Measurements from ENCODE around the gene ELMO2. TPM values are rescaled to one million over a fixed set of nuclear protein-coding genes. Genes with fewer than 3 reads are reported as not detected.

Gene ELMO2
- total RNA-seq, 1 experiment from 2014 or later: 41.7 TPM

DNA sequence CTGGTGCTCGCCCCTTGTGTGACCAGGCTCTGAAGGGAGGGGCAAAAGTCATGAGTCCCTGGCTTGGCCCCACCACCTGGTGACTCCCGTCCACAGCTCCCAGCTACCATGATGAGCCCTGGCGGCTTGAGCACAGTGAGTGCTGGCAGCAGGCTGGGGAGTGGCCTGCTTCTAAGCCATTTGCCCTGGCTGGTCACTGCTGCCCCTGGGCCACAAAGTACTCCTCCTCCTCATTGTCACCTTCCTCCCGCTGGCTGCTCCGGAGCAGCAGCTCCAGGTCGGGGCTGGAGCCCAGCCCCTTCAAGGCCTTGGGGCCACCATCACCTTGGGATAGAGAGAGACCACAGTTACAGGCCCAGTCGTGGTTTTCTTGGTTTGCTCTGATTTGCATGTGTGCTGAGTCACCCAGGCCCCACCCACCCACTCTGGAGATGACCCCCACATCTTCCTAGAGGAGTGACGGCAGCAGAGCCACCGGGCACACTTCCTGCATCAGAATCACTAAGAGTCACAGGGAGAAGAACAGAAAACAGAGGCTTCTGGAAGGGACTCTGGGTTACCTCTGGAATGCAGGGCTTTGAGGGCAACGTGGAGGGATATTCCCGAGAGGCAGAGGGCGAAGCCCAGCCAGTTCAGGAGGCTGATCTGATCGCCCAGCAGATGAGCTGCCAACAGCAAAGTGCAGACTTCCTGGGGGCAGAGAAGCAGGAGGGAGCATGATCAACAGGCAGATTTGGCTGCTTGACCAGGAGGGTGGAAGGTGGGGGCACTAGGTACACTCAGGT lies 56.0 kb downstream of the ELMO2 start:
- Histone ChIP-seq H3K4me3 (no peak overlapping the region), H3K27me3 (no peaks in the 10 kb centered on the region)
- peak; percentile 45 for DNase-seq

DNA sequence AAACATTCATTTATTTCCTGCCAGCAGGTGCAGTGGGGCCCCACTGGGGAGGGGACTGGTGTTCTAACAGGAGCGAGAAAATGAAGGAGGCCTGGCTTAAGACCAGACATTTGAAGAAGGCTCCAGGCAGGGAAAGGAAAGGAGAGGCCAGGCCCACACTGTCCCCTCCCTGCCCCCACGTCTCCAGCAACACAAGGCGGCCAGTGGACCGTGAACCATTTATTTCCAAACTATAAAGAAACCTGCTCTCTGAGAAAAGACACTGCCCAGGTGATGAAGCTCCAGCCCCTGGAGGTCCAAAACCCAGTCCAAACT lies 56.7 kb downstream of the ELMO2 start:
- H3K27me3 ChIP-seq: peaks cover 3% of the 10 kb centered on the region
- no peaks in the 10 kb centered on the region for H3K9me3 ChIP-seq
- H3K4me3 ChIP-seq: no peak overlapping the region
- DNase-seq: no peak
- H3K36me3 ChIP-seq: peaks cover 4% of the 10 kb centered on the region

More for the DNA sequence above, 56.0 kb downstream of the ELMO2 start:
- Histone ChIP-seq H3K36me3 (peaks cover 11% of the 10 kb centered on the region), H3K9me3 (no peaks in the 10 kb centered on the region)

DNA sequence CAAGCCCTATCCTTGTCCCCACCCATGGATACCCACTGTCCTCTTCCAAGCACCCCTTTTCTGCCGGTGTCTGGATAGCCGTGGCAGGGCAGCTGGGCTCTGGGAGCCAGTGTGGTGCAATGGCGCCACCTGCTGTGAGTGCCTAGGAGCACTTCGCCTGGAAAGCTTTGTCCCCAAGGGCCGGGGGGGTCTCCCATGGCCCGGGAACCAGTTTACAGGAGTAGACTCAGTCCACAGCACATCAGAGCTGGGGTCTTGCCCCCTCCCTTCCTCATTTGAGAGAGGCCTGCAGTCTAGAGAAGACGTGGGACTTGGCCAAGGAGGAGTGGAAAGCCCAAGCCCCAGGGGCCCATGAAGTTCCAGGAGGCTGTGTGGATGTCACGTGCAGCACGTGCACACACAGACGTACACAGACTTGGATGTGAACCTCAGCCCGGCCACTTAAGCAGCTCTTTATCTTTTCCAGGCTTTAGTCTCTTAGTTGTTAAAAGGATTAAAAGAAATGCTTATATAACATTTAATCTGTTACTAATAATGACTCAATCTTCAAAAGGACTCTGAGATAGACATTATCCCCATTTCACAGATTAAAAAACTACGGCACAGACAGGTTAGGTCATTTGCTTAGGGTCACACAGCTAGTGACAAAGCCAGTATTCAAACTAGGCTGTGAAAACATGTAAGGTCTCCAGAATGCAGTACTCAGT lies 57.2 kb downstream of the ELMO2 start:
- peak; percentile 24 for DNase-seq

DNA sequence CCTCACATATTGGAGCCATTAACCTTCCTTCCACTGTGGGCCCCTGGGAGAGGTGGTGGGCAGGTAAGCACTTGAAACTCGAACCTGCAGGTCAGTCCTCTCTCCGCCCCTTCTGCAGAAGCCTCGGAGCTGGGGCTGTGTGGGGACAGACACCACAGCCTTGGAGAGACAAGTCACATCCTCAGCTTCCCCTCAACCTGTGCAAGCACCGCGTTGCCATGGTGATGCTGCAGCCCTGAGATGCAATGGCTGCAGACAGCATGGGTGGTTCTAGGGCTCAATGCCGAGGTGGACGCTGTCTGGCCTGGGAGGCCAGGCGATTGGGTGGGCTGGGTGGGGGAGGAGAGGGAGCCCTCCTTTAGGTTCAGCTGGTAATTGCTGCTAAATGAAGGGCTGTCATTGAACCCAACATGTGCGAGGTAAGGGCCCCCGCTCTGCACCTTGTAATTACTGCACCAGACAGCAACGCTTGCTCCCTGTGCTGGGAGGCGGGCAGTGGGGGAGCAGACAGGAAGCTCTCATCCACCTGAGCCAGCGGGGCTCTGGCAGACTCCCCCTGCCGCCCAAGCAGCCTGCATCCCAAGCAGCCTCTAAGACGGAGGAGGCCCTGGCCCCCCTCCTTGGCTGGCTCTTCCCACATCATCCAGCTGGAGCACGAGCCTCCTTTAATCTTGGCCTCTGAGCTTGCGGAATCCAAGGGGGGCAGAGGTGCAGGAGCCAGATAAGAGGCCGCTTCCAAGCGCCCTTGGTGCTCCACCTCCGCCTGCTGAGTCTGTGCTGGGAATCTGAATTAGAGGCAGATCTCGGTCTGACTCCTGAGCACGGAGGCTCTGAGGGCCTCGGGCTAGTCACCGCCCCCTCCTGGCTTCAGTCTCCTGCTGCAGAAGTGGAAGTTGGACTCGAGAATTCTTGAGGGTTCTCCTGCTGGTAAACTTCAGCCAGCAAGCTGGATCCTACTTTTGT lies 58.3 kb downstream of the ELMO2 start:
- no peak for DNase-seq
- Histone ChIP-seq H3K27me3 (peaks cover 14% of the 10 kb centered on the region), H3K4me3 (no peak overlapping the region), H3K36me3 (no peaks in the 10 kb centered on the region; the same call in 1 of the 2 replicates), H3K9me3 (no peaks in the 10 kb centered on the region)

More for the DNA sequence above, 57.2 kb downstream of the ELMO2 start:
- no peaks in the 10 kb centered on the region for H3K9me3 ChIP-seq
- H3K27me3 ChIP-seq: peaks cover 8% of the 10 kb centered on the region
- H3K36me3 ChIP-seq: peaks cover 2% of the 10 kb centered on the region; the same call in 1 of the 2 replicates
- no peak overlapping the region for H3K4me3 ChIP-seq

DNA sequence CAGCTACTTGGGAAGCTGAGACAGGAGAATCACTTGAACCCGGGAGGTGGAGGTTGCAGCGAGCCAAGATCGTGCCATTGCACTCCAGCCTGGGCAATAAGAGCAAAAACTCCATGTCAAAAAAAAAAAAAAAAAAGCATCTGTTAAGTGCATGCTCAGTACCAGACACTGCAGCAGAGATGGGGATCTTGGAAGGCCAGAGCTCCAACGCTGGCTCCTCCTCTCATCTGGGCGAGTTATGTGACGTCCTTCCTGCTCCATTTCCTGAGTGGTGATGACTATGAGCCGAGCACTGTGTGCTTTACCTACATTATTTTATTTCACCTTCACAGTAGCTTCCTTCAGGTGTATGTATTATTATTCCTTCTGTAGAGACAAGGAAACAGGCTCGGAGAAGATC lies 59.6 kb downstream of the ELMO2 start:
- Histone ChIP-seq H3K36me3 (no peaks in the 10 kb centered on the region; the same call in 1 of the 2 replicates), H3K9me3 (no peaks in the 10 kb centered on the region), H3K4me3 (no peak overlapping the region), H3K27me3 (peaks cover 27% of the 10 kb centered on the region)
- DNase-seq: no peak

DNA sequence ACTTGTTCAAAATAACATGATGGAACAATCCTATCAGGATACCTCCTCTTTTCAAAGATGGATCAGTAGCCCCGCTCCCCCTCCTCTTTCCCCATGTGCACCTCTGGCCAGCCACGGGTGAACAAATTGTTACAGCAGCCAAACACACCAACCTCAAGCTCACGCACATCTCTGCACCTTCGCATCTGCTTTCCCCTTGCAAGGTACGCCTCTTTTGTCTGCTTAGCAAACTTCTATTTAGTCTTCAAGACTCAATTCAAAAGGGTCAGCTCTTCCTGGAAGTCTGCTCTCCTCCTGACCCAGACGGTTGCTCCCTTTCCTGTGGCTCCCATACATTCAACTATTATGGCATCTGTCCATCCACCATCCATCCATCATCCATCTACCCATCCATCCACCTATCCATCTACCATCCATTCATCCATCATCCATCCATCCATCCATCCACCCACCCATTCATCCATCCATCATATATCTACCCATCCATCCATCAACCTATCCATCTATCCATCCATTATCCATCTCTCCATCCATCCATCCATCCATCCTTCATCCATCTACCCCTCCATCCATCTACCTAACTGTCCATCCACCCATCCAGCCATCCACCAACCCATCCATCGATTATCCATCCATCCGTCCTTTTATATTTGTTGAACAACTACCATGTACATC lies 61.8 kb downstream of the ELMO2 start:
- H3K36me3 ChIP-seq: no peaks in the 10 kb centered on the region
- H3K27me3 ChIP-seq: peaks cover 46% of the 10 kb centered on the region
- no peak overlapping the region for H3K4me3 ChIP-seq
- DNase-seq: no peak
- H3K9me3 ChIP-seq: no peaks in the 10 kb centered on the region

DNA sequence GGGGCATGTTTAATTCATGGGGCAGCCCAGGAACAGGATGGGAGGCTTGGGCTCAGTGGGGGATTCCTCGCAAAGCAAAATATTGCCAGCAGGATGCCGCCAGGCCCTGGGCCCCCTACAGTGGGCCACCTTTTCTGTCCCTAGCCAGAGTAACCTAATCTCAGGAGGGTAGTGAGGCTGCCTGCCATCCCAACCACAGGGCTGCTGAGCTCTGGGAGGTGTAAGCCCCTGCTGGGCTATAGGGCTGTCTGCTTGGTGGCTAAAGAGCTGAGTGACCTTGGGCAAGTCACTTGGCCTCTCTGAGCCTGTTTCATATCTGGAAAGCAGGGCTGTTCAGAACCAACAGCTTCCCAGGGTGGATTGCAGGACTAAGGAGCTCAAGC lies 62.4 kb downstream of the ELMO2 start:
- DNase-seq: no peak
- no peaks in the 10 kb centered on the region for H3K36me3 ChIP-seq
- H3K27me3 ChIP-seq: peaks cover 53% of the 10 kb centered on the region

DNA sequence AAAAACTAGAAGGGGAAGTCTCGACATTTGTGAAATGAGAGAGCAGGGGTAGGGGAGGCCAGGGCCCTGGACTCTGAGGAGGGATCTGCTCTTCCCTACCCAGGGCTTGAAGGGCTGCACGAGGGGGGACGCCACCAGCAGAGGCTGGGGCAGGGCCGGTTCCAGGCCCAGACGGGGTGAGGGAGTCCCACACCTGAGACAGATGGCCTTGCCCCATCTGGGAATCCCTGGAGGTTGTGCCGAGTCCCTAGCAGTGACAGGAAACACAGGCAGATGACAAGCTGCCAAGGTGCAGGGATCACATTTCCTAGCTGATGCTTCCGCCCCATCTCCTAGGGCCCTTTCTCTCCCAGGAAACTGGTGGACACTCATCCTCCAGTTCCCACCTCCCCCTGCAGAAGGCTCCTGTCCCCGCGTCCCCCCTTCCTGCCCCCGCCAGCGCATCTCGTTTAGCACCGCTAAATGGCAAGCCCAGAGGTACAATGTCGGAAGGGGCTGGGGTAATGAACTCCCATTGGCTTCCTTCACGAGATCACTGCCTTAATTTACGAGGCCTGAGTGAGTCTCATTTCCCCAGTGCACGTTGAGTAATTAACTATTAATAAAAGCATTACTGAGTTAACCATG lies 63.0 kb downstream of the ELMO2 start:
- Histone ChIP-seq H3K9me3 (no peaks in the 10 kb centered on the region), H3K4me3 (no peak overlapping the region), H3K36me3 (no peaks in the 10 kb centered on the region), H3K27me3 (peaks cover 56% of the 10 kb centered on the region)
- no peak for DNase-seq

More for the DNA sequence above, 62.4 kb downstream of the ELMO2 start:
- Histone ChIP-seq H3K9me3 (no peaks in the 10 kb centered on the region), H3K4me3 (no peak overlapping the region)

DNA sequence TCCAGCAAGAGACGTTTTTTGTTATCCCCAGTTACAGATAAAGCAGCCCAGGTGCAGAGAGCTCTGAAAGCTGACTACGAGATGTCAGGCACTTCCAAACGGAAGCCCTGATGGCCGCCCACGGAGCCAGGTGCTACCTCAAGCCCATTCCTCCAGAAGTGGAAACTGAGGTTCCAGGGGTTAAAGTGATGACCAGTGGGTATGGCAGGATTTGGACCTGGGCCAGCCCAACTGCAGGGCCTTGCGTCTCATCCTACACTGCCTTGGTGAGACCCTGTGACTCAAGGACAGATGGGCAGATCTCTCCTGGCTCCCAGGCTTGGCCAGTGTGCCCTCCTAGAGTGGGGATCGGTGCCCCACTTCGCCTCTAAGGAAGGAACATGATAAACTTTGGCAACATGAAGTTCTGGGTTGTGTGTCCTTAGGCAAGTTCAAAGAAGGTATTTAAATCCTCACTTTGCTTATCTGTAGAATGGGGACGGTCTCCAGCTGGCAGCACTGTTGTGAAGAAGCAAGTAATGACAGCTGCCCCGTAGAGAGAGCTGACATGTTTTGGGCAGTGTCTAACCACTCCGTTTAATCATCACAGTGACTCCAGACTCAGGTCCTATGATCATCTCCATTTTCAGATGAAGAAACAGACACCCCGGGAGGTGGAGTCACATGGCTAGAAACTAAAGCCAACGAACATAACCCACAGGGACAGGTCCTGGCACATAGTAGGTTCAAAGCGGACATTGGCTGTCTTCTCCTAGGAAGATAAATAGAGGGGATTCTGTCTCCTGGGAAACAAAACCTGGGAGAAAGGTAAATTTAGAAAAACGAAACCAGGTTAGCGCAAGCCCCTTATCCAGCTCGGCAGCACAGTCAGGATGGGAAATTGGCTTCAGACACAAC lies 63.7 kb downstream of the ELMO2 start:
- DNase-seq: no peak
- Histone ChIP-seq H3K4me3 (no peak overlapping the region), H3K9me3 (no peaks in the 10 kb centered on the region), H3K36me3 (no peaks in the 10 kb centered on the region), H3K27me3 (peaks cover 57% of the 10 kb centered on the region)

DNA sequence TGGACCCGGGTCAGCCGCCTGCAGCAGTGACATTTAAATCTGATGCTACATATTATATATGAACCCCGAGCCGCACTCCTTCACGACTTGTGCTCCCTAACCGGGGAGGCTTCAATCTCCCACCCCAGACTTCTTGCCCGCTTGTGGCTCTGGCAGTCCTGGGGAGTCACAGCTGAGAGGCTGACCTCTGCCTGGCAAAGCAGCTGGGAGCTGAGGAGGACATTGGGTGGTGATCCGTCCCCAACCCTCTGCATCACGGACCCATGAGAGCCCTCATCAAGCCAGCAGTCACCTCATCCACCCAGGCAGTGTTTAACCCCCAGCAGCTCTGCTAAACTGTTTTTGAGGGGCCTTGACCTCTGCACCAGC lies 64.4 kb downstream of the ELMO2 start:
- Histone ChIP-seq H3K36me3 (no peaks in the 10 kb centered on the region), H3K27me3 (peaks cover 61% of the 10 kb centered on the region), H3K4me3 (no peak overlapping the region), H3K9me3 (no peaks in the 10 kb centered on the region)
- DNase-seq: no peak

DNA sequence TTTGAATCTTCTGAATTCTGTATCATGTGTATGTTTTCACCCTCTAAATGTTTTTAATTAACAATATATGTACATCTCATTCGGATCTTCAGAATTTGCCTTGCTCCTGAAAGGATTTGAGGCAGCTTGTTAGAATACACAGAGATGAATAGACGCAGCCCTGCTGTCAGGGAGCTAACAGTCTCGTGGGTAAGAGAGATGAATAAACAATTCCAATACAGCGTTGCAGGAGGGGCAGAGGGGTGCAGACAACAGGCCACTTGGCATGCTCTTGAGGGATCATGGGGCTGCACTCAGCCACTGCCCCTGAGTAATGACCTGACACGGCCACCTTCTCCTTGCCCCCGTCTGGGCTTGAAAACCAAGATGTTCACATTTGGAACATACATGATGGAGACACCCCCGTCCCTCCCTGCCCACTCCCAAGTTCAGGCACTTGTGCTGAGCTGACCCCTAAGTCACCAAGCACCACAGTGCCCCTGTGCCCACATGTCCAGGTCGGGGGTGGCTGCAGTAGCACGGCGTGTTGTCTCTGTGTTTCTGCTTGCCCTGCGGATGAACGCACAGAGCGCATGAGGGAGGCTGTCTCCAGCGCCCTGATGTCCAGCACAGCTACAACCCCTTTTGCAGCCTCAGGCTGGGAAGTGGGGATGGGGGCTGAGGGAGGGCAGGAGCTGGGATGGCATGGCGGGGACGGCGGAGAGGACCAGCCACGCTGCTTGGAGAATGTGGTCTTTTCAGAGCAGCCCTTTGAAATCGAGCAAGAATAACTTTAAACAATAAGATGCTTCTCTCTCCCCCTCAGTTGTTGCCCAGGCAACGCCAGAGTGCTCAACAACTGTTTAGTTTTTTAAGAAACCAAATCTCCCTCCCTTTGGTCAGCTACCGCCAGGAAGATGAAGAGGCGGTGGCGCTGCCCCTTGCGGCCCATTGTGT lies 65.1 kb downstream of the ELMO2 start:
- DNase-seq: no peak
- no peaks in the 10 kb centered on the region for H3K9me3 ChIP-seq
- H3K4me3 ChIP-seq: no peak overlapping the region
- H3K27me3 ChIP-seq: peaks cover 62% of the 10 kb centered on the region
- H3K36me3 ChIP-seq: no peaks in the 10 kb centered on the region

DNA sequence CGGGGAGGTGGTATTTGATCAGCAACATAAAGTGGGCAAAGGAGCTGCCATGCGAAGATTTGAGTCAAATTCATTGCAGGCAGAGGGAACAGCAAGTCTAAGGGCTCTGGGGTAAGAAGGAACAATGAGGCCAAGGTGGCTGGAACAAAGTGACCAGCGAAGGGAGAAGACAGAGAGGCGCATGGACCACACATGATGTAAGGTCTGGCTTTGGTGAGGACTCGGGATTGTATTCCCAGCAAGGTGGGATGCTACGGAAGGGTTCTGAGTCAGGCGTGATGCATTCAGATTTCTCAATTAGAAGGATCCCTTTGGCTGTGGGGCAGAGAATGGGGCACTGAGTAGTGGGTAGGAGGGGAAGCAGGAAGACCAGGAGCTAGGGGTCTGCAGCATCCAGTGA lies 67.4 kb downstream of the ELMO2 start:
- Histone ChIP-seq H3K4me3 (no peak overlapping the region), H3K9me3 (no peaks in the 10 kb centered on the region), H3K36me3 (no peaks in the 10 kb centered on the region), H3K27me3 (peaks cover 59% of the 10 kb centered on the region)
- no peak for DNase-seq

DNA sequence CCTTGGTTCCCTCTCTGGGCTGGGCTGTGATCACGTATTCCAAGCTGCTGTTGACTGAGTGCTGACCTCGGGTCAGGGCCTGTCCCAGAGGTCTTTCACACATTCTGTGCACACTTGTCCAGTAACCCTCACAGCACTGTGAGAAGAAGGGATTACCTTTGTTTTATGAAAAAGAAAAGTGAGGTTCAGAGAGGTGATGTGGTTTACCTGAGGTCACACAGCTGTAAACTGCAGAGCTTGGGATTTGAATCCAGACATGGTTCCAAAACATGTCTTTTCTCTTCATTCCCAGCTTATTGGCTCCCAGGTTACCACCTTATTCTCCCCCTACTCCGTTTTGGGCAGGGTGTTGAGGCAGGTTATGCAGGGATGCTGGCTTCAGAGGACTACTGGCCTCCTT lies 69.7 kb downstream of the ELMO2 start:
- no peaks in the 10 kb centered on the region for H3K9me3 ChIP-seq
- H3K4me3 ChIP-seq: no peak overlapping the region
- no peaks in the 10 kb centered on the region for H3K36me3 ChIP-seq
- H3K27me3 ChIP-seq: peaks cover 39% of the 10 kb centered on the region
- DNase-seq: no peak

DNA sequence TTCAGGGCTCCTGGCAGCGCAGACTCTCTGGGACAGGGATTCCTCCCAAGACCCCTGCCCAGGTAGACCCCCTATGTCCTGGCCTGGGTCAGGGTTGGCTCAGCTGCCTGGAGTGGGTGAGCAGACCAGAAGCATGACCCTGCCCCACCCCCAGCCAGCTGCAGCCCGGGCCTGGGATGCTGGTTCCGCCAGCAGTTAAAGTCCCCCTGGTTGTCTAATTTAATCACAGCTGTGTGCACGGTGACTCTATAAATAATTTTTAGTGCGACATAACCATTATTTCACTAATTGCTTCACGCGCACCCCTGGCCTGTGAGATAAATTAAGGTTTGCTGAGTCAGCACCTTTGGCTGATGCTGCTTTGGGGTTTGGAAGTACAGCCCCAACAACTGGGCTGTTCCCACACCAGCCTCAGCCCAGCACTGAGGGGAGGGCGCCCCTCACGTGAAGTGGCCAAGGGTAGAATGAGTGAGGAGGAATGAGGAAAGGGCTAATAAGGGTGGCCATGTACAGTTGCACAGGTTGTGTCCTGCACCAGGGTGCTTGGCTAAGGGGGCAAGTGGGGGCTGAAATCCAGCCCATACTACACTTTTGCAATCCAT lies 72.0 kb downstream of the ELMO2 start:
- peaks cover 19% of the 10 kb centered on the region for H3K27me3 ChIP-seq

More for the DNA sequence above, 72.0 kb downstream of the ELMO2 start:
- Histone ChIP-seq H3K4me3 (no peak overlapping the region), H3K36me3 (no peaks in the 10 kb centered on the region), H3K9me3 (no peaks in the 10 kb centered on the region)
- DNase-seq: no peak

All from MG63 (cell line).